Endothelial cell of umbilical vein (primary cell): ENCODE results near the gene POU2F3. TPM values are rescaled to one million over a fixed set of nuclear protein-coding genes. Genes with fewer than 3 reads are reported as not detected.

Experiments
- BruUV-seq: library from RNA; stranded (reverse); fragments of 400-500 nt; replicated peaks from 2 replicates; lab custom pipeline; 2021; lab: Mats Ljungman, UMichigan
- CTCF ChIA-PET: fragments of 300-600, 350-600 bp; sonication (Branson Sonifier 250); formaldehyde crosslinking; loops from one replicate; lab custom pipeline; 2021; ENCODE audit warnings: antibody characterized with exemption, inconsistent platforms; lab: Charles Lee
- POLR2A ChIA-PET: fragments of 300-600, 350-600 bp; sonication (Branson Sonifier 250); formaldehyde crosslinking; loops from one replicate; lab custom pipeline; 2021; ENCODE audit warnings: antibody characterized with exemption, inconsistent platforms; lab: Charles Lee
- DNase-seq: peaks from one replicate; pipeline ENCODE4 v3.0.0-alpha.2; 2011; ENCODE audit warnings: low read depth, low spot score
- FAIRE-seq: peaks from 2 replicates; lab custom pipeline; 2011; peaks lifted over from hg19 to GRCh38; lab: Jason Lieb, UNC
- H2AFZ ChIP-seq: 2 replicates; pipeline ENCODE4 v1.6.0; 2012; ENCODE audit warnings: low read depth, low read length, control low read depth, inconsistent platforms
- H3K27ac ChIP-seq: 2 replicates; pipeline ENCODE4 v1.5.1; 2011; ENCODE audit warnings: low read depth, mild to moderate bottlenecking, control low read depth, low read length, moderate library complexity; ENCODE audit not compliant: insufficient read depth
- H3K27me3 ChIP-seq, 2 experiments: 2 replicates each; pipeline versions ENCODE4 v1.6.0 to v1.6.1; 2011; ENCODE audit warnings: low read length in 2 of 2, mixed read lengths in 1 of 2; ENCODE audit not compliant: control insufficient read depth in 2 of 2, insufficient read depth in 2 of 2
- H3K36me3 ChIP-seq, 2 experiments: 2 replicates in 1 of 2; 3 replicates in 1 of 2; pipeline ENCODE4 v1.5.1; 2011; ENCODE audit warnings: low read length in 2 of 2, mild to moderate bottlenecking in 1 of 2, moderate library complexity in 1 of 2; ENCODE audit not compliant: control insufficient read depth in 2 of 2, insufficient read depth in 2 of 2; ENCODE audit errors: extremely low read depth in 1 of 2
- H3K4me1 ChIP-seq: 3 replicates; pipeline ENCODE4 v1.5.1; 2011; ENCODE audit warnings: mild to moderate bottlenecking, low read length; ENCODE audit not compliant: control insufficient read depth, insufficient read depth; ENCODE audit errors: extremely low read depth
- H3K4me2 ChIP-seq: 2 replicates; pipeline ENCODE4 v1.6.1; 2011; ENCODE audit warnings: low read length, control low read depth, mixed read lengths; ENCODE audit not compliant: insufficient read depth
- H3K4me3 ChIP-seq, 3 experiments: fragments of 200-600 bp in 1 of 3; sonication (generic), shearing (Covaris generic) in 1 of 3; replicated peaks in 1 of 3; 2 replicates each; pipeline ENCODE4 v1.5.1; 2011 to 2016; ENCODE audit warnings: control low read depth in 3 of 3, low read length in 3 of 3, mild to moderate bottlenecking in 2 of 3, inconsistent platforms in 1 of 3, low read depth in 1 of 3, moderate library complexity in 1 of 3; ENCODE audit not compliant: insufficient read depth in 1 of 3
- H3K79me2 ChIP-seq: 2 replicates; pipeline ENCODE4 v1.6.0; 2012; ENCODE audit warnings: low read length, inconsistent platforms; ENCODE audit not compliant: control insufficient read depth, insufficient read depth
- H3K9ac ChIP-seq: replicated peaks from 2 replicates; pipeline ENCODE3; 2011; ENCODE audit warnings: low read length, control low read depth; ENCODE audit not compliant: insufficient read depth; ENCODE audit errors: extremely low read depth
- H3K9me1 ChIP-seq: replicated peaks from 3 replicates; pipeline ENCODE4 v1.6.0; 2011; ENCODE audit warnings: mild to moderate bottlenecking, low read length; ENCODE audit not compliant: control insufficient read depth, insufficient read depth; ENCODE audit errors: extremely low read depth
- H3K9me3 ChIP-seq: replicated peaks from 2 replicates; pipeline ENCODE4 v1.5.1; 2012; ENCODE audit warnings: low read length, inconsistent platforms; ENCODE audit not compliant: control insufficient read depth, insufficient read depth
- H4K20me1 ChIP-seq: replicated peaks from 2 replicates; pipeline ENCODE3; 2011; ENCODE audit warnings: mild to moderate bottlenecking, low read length; ENCODE audit not compliant: control insufficient read depth, insufficient read depth; ENCODE audit errors: extremely low read depth
- CTCF ChIP-seq, 2 donors: IDR thresholded peaks; 1 replicate in 1 of 2; 2 replicates in 1 of 2; pipeline ENCODE4 v1.5.1; 2011; ENCODE audit warnings: low read length in 2 of 2, mild to moderate bottlenecking in 2 of 2, moderate library complexity in 2 of 2, control low read depth in 1 of 2, inconsistent platforms in 1 of 2, low read depth in 1 of 2; ENCODE audit not compliant: insufficient read depth in 1 of 2; ENCODE audit errors: extremely low read depth in 1 of 2
- EZH2 ChIP-seq: IDR thresholded peaks from 2 replicates; pipeline ENCODE4 v1.6.1; 2012; ENCODE audit warnings: borderline replicate concordance, low read depth, mild to moderate bottlenecking, moderate library complexity, low read length, inconsistent platforms; ENCODE audit not compliant: severe bottlenecking
- FOS ChIP-seq: IDR thresholded peaks from 2 replicates; pipeline ENCODE4 v1.6.1; 2011; ENCODE audit warnings: mild to moderate bottlenecking, low read length, moderate library complexity, borderline replicate concordance; ENCODE audit not compliant: insufficient read depth
- GATA2 ChIP-seq: IDR thresholded peaks from 2 replicates; pipeline ENCODE4 v1.7.0; 2011; ENCODE audit warnings: low read depth, mild to moderate bottlenecking, moderate library complexity, mixed read lengths, low read length; ENCODE audit not compliant: insufficient read length, insufficient read depth
- JUN ChIP-seq: IDR thresholded peaks from 2 replicates; pipeline ENCODE4 v1.6.1; 2011; ENCODE audit warnings: borderline replicate concordance, low read depth; ENCODE audit not compliant: insufficient read length, insufficient read depth
- POLR2A ChIP-seq: IDR thresholded peaks from 2 replicates; pipeline ENCODE4 v1.6.1; 2012; ENCODE audit warnings: low read depth, mild to moderate bottlenecking, control low read depth, low read length
- dilution Hi-C: fragments of 300-500 bp; cut with MboI; formaldehyde crosslinking; loops from one replicate; pipeline ENCODE4 v1.15.0; 2019; ENCODE audit warnings: low sequenced_read_pairs; ENCODE audit not compliant: extremely low pct_ligation_motif_present
- intact Hi-C: fragments of 100-400 bp; cut with micrococcal nuclease; formaldehyde crosslinking; loops from one replicate; pipeline ENCODE4 v1.10.0; 2022
- polyA plus RNA-seq, 4 experiments: library from polyadenylated mRNA; depleted of rRNA in 3 of 4; stranded (reverse) in 3 of 4; unstranded in 1 of 4; fragments of >200 nt; gene quantifications; 2 replicates each; pipeline versions ENCODE4 v1.2.1 to v1.2.3, GENCODE V29; 2011 to 2012; ENCODE audit warnings: missing spikeins in 1 of 4
- total RNA-seq: library from RNA; stranded (reverse); gene quantifications from 2 replicates; pipeline ENCODE4 v1.2.3, GENCODE V29; 2021

Gene POU2F3
- total and polyA plus RNA-seq, 2 donors (not counting 3 experiments of a cell fraction or from before 2014, with no cell fraction given): 0.06 TPM; not detected in 1

GRCh38 chr11:120339394-120339890 lies 99.5 kb downstream of the POU2F3 start:
- Histone ChIP-seq H3K79me2 (peaks cover 82% of the 10 kb centered on the region), H3K4me1 (peaks cover 55% of the 10 kb centered on the region), H2AFZ (no peak overlapping the region), H3K9me3 (no peaks in the 10 kb centered on the region), H3K27ac (peak overlapping the region; percentile 87), H3K4me2 (peak overlapping the region; percentile 92), H3K9ac (peak overlapping the region; percentile 96), H3K36me3 (no peaks in the 10 kb centered on the region), H4K20me1 (peaks cover 6% of the 10 kb centered on the region), H3K4me3 (peak overlapping the region; percentile 31 to 98 (median 96)), H3K9me1 (no peaks in the 10 kb centered on the region), H3K27me3 (no peaks in the 10 kb centered on the region)
- no peak for FAIRE-seq
- dilution Hi-C loops (no loop called here), intact Hi-C loops (loop anchor here (2.0 to 10.0 kb wide), 5 partner anchors 61 to 1855 kb away; partner anchors contain the start of gene SC5D)
- TSS peak; percentile 17 for BruUV-seq
- TF ChIP-seq CTCF (IDR thresholded peaks at IDR 0.05; ENCODE audit: extremely low read depth in 1 of 2, insufficient read depth in 1 of 2, low read depth in 1 of 2, low read length in 2 of 2) (no peak), POLR2A (peak; percentile 23), GATA2 (peak; percentile 45)
- ChIA-PET POLR2A (interaction anchor here (1.5 kb wide), 1 partner anchor 10 kb away, joined by 4 read pairs; no protein-coding TSS in a partner anchor), CTCF (interaction anchor here (0.6 to 1.9 kb wide), 12 partner anchors 10 to 346 kb away, joined by 3 to 8 read pairs (median 3); no protein-coding TSS in a partner anchor)
- DNase-seq: peak; percentile 85

- Histone ChIP-seq H3K9ac (peak overlapping the region; percentile 96), H3K79me2 (peaks cover 92% of the 10 kb centered on the region), H2AFZ (no peak overlapping the region), H3K4me1 (peaks cover 54% of the 10 kb centered on the region), H4K20me1 (peaks cover 6% of the 10 kb centered on the region), H3K27ac (peak overlapping the region; percentile 87), H3K9me3 (no peaks in the 10 kb centered on the region), H3K4me2 (peak overlapping the region; percentile 92), H3K9me1 (no peaks in the 10 kb centered on the region), H3K4me3 (peak overlapping the region in 1 of 3 experiments; percentile 96), H3K27me3 (no peaks in the 10 kb centered on the region), H3K36me3 (no peaks in the 10 kb centered on the region)
- dilution Hi-C loops: loop anchor here (10.0 kb wide), 1 partner anchor 74 kb away; no protein-coding TSS in a partner anchor
- TF ChIP-seq JUN: peak; percentile 44
- TF ChIP-seq FOS: peak; percentile 61
- TF ChIP-seq EZH2: no peak
- ChIA-PET POLR2A (interaction anchor here (1.5 kb wide), 1 partner anchor 9 kb away, joined by 4 read pairs; no protein-coding TSS in a partner anchor), CTCF (interaction anchor here (0.8 to 1.9 kb wide), 6 partner anchors 9 to 160 kb away, joined by 3 to 8 read pairs (median 7); no protein-coding TSS in a partner anchor)
- no peak for FAIRE-seq
- peak; percentile 81 for DNase-seq
- BruUV-seq: no TSS peak
- intact Hi-C loops: no loop called here
Measured at GRCh38 chr11:120340529-120340928, 100.6 kb downstream of the POU2F3 start.
